H1 (cell line): ENCODE measurements around the gene HK2. TPM values are rescaled to one million over a fixed set of nuclear protein-coding genes. Genes with fewer than 3 reads are reported as not detected.
A peak's percentile ranks its signal among the peaks of the same experiment; 100 is the strongest.

Source experiments
- CHD7 ChIP-seq: fragments of 300-600 bp; sonication (generic); IDR thresholded peaks from 2 replicates; pipeline ENCODE4 v1.7.1; 2012; ENCODE audit warnings: low read length, moderate library complexity, mild to moderate bottlenecking, inconsistent platforms; ENCODE audit not compliant: insufficient replicate concordance
- JUN ChIP-seq: IDR thresholded peaks from 2 replicates; pipeline ENCODE4 v1.6.1; 2011; ENCODE audit warnings: low read depth, mild to moderate bottlenecking, improper control_type of control experiment, low read length
- POU5F1 ChIP-seq: IDR thresholded peaks from 2 replicates; pipeline ENCODE4 v1.6.1; 2011; ENCODE audit warnings: low read depth, mild to moderate bottlenecking, low read length, moderate library complexity
- RFX5 ChIP-seq: IDR thresholded peaks from 2 replicates; pipeline ENCODE4 v1.6.1; 2011; ENCODE audit warnings: low read depth, low read length, improper control_type of control experiment, borderline replicate concordance
- SIN3A ChIP-seq, 2 experiments: IDR thresholded peaks in 1 of 2; conservative IDR thresholded peaks in 1 of 2; 2 replicates each; pipeline ENCODE4 v1.6.1; 2011 to 2012; ENCODE audit warnings: low read length in 2 of 2, improper control_type of control experiment in 1 of 2, low read depth in 1 of 2, mild to moderate bottlenecking in 1 of 2
- USF2 ChIP-seq: IDR thresholded peaks from 2 replicates; pipeline ENCODE4 v1.6.1; 2011; ENCODE audit warnings: low read length, improper control_type of control experiment
- polyA plus RNA-seq, 7 experiments: library from polyadenylated mRNA; depleted of rRNA in 3 of 7; stranded (reverse) in 5 of 7; unstranded in 2 of 7; fragments of >200 nt in 5 of 7; fragments of 200-250 nt in 2 of 7; gene quantifications; 1 replicate in 5 of 7; 2 replicates in 1 of 7; 4 replicates in 1 of 7; pipeline versions ENCODE4 v1.2.1 to v1.2.3, GENCODE V29; 2011 to 2013; ENCODE audit warnings: missing spikeins in 2 of 7, mixed read lengths in 2 of 7
- total RNA-seq: library from RNA; stranded (reverse); fragmentation: NEBNext Ultra II Directional; extraction: Animal tissue kit (Norgen Biotek cat#: 25700); gene quantifications from 2 replicates; pipeline ENCODE4 v1.2.1, GENCODE V29; 2021

The HK2 gene
- total and polyA plus RNA-seq, 2 of the 8 experiments (the other 6 are each of a cell fraction or from before 2014, with no cell fraction given) = 22.1 to 61.9 TPM

- TF ChIP-seq CHD7 (no peak), JUN (no peak), POU5F1 (no peak), USF2 (no peak), RFX5 (no peak), SIN3A (conservative IDR thresholded peaks at IDR 0.05 in 1 of 2, IDR thresholded peaks at IDR 0.05 in 1 of 2; ENCODE audit: low read depth in 1 of 2, low read length in 2 of 2) (peak; percentile 79 to 82; a peak in 1 of 4 replicates)
Observed at GRCh38 chr2:74908748-74909444, 75.0 kb downstream of the HK2 start (continued).
